ENCODE data around the gene MYCBP.
"Not testable (repeated sequence)": the region's sequence is repeated elsewhere in the genome, so short reads cannot be mapped to it uniquely, and the experiment has no call there.

MYCBP gene

GRCh38 chr1:38865112-38865715, 7.9 kb downstream of the MYCBP start:
- no peak for DNase-seq

GRCh38 chr1:38860454-38860795, 12.7 kb downstream of the MYCBP start:
- no peak for DNase-seq

DNA sequence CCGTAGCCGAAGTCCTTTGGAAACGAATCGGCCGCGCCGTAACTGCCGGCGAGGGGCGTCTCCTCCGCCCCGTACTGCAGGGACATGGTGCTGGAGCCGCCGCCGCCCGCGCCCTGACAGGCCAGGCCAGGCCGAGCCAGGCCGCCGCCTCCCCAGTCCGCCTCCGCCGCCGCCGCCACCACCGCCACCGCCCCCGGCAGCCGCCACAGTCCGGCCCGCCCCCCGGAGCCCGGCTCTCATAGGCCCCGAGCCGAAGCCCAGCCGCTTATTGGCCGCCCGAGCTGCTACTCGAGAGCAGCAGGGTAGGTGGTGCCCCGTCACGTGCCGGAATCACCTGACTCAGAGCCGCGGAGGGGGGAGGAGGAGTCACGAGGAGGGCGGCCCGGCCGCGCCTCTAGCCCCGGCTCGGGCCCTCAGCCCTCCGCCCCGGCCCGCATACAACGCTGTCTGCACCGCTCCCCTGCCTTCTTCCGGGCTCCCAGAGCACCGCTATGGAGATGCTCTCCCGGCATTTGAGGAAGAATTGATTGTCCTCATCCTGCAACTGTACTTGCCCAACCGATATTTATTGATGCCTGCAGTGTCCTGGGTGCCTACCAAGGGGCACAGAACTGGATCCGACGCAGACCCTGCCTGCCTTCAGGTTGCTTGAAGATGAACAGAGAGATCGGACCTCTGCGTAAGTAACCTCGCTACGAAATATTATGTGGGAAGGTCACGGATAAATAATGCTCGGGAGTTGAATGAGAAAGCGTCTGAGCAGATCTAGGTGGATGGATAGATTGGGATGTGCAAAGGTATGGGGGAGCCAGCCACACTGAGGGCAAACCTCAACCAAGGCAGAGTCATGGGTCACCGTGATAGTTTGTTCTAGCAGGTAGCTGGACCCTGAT, 13.3 kb downstream of the MYCBP start, which contains the start of gene RRAGC:
RRAGC (minus strand) TSS at position 212 of the 893 bp plus-strand sequence; CDS start at position 86, 126 bp downstream.
- peak; percentile 96 for DNase-seq

- peak; percentile 27 for DNase-seq
These were observed 14.2 kb downstream of the MYCBP start for GRCh38 chr1:38858833-38859560.

- DNase-seq = no peak
These were observed 20.4 kb downstream of the MYCBP start for GRCh38 chr1:38852780-38853179.

GRCh38 chr1:38848071-38848470, 25.1 kb downstream of the MYCBP start:
- DNase-seq = no peak

DNA sequence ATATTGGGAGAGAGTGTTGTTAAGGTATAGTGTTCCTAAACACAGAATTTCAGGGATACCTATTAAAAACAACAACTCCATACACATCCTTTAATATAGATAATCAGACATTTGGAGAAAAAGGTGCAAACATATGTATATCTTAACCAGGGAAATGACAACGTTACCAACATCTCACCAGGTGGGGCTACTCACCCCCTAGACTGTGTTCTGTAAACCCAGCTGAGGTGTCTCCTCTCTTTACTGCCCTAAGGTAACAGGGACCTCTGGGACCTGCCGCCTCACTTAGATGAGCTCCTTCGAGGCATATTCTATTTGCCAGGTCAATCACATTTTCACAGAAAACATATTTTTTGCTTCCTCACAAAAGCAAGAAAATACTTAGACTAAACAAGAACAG, 26.9 kb downstream of the MYCBP start:
- DNase-seq = no peak

DNA sequence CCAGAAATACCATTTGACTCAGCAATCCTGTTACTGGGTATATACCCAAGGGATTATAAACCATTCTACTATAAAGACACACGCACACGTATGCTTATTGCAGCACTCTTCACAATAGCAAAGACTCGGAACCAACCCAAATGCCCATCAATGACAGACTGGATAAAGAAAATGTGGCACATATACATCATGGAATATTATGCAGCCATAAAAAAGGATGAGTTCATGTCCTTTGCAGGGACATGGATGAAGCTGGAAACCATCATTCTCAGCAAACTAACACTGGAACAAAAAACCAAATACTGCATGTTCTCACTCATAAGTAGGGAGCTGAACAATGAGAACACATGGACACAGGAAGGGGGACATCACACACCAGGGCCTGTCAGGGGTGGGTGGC, 28.1 kb downstream of the MYCBP start:
- not testable (repeated sequence) for DNase-seq

- DNase-seq = no peak
These were observed 32.9 kb downstream of the MYCBP start for GRCh38 chr1:38840281-38840680.

DNA sequence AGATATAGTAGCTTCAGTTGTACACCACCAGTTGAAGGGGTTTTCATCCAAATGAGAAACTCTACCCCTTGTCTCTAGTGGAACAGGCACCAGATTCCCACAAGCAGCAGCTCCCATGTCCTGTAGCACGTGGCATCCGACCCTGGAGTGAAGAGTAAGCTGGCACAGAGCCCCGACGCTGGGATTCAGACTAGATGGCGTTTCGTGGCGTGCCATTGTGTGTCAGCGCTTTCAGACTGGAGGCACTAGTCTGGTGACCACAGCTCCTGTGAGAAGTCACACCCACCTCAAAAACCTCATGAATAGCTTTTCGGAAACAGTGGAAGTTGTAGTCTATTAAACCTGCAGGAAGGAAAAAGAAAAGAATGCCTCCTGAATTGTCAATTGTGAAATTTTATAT, 33.8 kb downstream of the MYCBP start:
- DNase-seq = no peak

DNA sequence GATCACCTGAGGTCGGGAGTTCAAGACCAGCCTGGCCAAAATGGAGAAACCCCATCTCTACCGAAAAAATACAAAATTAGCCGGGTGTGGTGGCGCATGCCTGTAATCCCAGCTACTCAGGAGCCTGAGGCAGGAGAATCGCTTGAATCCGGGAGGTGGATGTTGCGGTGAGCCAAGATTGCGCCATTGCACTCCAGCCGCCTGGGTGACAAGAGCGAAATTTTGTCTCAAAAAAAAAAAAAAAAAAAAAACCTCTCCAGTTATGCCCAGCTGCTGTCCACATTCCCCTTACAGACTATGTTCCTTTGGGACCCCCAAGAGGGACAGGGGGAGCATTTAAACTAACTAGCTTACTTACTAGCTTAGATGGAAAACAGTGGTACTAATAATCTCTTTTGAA, 36.8 kb downstream of the MYCBP start:
- DNase-seq = not testable (repeated sequence)

DNA sequence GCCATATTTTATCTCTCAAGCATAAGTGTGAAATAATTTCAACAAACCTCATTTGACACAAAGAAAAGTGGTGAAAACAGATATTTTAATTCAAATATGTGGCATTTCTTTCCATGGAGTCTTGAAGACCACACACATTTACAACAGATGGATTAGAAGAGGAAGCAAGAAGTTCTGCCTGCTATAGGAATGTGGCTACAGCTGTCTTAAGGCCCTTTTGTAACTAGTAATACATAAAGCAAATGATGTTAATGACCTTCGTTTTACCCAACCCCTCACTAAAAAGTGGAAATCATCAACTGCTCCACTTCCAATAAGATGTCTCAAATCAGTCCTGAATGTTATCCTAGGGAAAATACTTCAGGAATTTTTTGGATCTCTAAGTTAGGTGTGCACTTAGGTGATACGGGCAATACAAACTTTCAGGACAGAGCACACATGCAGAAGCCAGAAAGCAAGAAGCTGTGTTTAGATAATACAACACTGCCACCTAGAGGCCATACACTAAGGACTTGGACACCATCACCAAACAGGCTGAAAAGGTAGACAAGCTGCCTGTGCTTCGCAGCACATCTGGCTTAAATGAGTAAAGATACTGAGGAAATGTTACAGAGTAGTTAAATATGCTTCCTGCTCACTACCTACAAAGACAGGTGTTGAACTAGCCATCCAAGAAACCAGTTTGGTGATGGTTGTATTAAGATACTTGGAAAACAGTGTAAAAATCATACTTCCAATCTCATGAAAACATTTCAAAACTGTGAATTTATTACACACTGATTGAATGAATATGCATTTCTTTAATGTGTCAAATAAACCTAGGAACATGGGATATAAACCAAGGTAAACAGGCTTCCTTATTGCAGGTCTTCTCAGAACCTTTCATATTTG, 38.0 kb downstream of the MYCBP start:
- DNase-seq = peak; percentile 68

DNA sequence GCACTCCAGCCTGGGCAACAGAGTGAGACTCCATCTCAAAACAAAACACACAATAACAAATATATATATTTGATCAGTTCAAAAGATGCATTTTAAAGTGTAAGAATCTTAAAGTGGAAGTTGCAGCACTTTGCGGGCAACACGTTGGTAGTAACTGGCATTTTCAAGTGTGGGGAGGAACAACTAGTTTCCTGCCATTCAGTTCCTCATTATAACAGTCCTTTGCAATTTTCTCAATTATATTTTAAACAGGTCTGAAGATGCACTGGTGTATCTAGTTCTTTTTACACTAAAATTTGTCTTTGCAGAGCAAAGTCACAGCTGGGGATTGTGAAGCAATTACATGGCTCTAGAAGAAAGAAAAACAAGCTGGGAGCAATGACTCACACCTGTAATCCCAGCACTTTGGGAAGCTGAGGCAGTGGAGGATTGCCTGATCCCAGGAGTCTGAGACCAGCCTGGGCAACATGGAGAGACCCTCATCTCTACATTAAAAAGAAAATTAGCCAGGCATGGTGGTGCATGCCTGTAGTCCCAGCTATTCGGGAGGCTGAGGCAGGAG, 38.8 kb downstream of the MYCBP start:
- no peak for DNase-seq

- no peak for DNase-seq
These were observed 40.0 kb downstream of the MYCBP start for GRCh38 chr1:38833146-38833545.

- DNase-seq = no peak
These were observed 40.8 kb downstream of the MYCBP start for GRCh38 chr1:38832370-38832734.

- DNase-seq = no peak
These were observed 41.3 kb downstream of the MYCBP start for GRCh38 chr1:38831731-38832369.

GRCh38 chr1:38829368-38829767, 43.8 kb downstream of the MYCBP start:
- no peak for DNase-seq

GRCh38 chr1:38827318-38827717, 45.8 kb downstream of the MYCBP start:
- no peak for DNase-seq

- DNase-seq = no peak
These were observed 46.3 kb downstream of the MYCBP start for GRCh38 chr1:38826886-38827285.

DNA sequence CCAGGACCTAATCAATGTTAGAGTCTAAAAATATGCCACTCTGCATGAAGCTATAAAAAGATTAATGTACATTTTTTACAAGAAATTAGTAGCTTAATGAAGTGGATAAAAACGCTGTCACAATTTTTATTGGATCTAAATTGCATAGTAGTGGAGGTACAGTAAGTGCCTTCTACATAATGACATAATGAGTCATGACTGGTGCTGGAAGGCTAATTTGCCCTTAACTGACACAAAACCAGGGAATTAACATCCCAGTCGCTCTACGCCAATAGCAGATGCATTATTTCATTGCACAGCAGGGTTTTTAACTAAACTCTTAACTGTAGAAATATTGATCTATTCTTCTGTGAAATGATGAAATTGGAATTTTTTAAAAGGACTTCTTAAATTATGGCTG, 46.9 kb downstream of the MYCBP start:
- DNase-seq = no peak

GRCh38 chr1:38820860-38821259, 52.3 kb downstream of the MYCBP start:
- no peak for DNase-seq

DNA sequence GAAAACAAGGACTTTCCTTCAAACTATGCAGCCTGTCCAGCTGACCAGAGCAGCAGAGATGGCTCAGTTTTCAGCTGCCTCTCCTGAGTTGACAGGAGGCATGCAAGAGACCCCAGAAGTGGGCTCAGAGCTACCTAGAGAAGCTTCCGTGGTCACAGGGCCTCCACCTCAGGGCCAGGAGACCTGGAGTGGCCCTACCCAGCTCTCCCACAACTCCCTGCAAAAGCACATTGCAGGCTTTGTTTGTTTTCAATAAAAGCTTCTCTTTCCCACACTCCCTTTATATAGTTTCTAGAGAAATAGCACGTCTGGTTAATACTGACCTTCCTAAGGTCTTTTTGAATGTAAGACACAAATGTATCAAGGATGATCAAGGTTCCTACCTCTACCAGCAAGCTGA, 53.6 kb downstream of the MYCBP start:
- no peak for DNase-seq
